GM19467 (cell line): ENCODE measurements around the gene CAPZA1.
"Not testable (repeated sequence)": the region's sequence is repeated elsewhere in the genome, so short reads cannot be mapped to it uniquely, and the experiment has no call there.

Source experiments
- ATAC-seq: cut with Tn5 transposase; IDR thresholded peaks from one replicate; pipeline ENCODE4 v1.9.1; 2021; ENCODE audit warnings: mild to moderate bottlenecking, moderate library complexity; ENCODE audit not compliant: unreplicated experiment

CAPZA1 gene

GRCh38 chr1:112626193-112626592 is 6.6 kb downstream of the CAPZA1 start:
- ATAC-seq = no peak

- ATAC-seq = no peak
These were observed 7.3 kb downstream of the CAPZA1 start for GRCh38 chr1:112626887-112627286.

- ATAC-seq = no peak
These were observed 8.9 kb downstream of the CAPZA1 start for GRCh38 chr1:112628516-112628915.

- no peak for ATAC-seq
These were observed 9.6 kb downstream of the CAPZA1 start for GRCh38 chr1:112629256-112629655.

GRCh38 chr1:112633628-112634027 is 14.0 kb downstream of the CAPZA1 start:
- no peak for ATAC-seq

GRCh38 chr1:112634367-112634766 is 14.7 kb downstream of the CAPZA1 start:
- ATAC-seq = no peak

GRCh38 chr1:112636056-112636455 is 16.4 kb downstream of the CAPZA1 start:
- no peak for ATAC-seq

GRCh38 chr1:112636597-112637253 is 17.1 kb downstream of the CAPZA1 start:
- peak; percentile 45 for ATAC-seq

GRCh38 chr1:112637254-112638109 is 17.9 kb downstream of the CAPZA1 start:
- ATAC-seq = no peak

- ATAC-seq = no peak
These were observed 18.4 kb downstream of the CAPZA1 start for GRCh38 chr1:112638110-112638428.

- ATAC-seq = not testable (repeated sequence)
These were observed 20.8 kb downstream of the CAPZA1 start for GRCh38 chr1:112640437-112640836.

- ATAC-seq = no peak
These were observed 23.4 kb downstream of the CAPZA1 start for GRCh38 chr1:112643080-112643479.

- no peak for ATAC-seq
These were observed 26.6 kb downstream of the CAPZA1 start for GRCh38 chr1:112646225-112646624.

- no peak for ATAC-seq
These were observed 31.6 kb downstream of the CAPZA1 start for GRCh38 chr1:112651205-112651604.

GRCh38 chr1:112665857-112666256 is 46.2 kb downstream of the CAPZA1 start:
- ATAC-seq = no peak

GRCh38 chr1:112666946-112667345 is 47.3 kb downstream of the CAPZA1 start:
- no peak for ATAC-seq

GRCh38 chr1:112672009-112672408 is 52.4 kb downstream of the CAPZA1 start:
- no peak for ATAC-seq

GRCh38 chr1:112672842-112673241 is 53.2 kb downstream of the CAPZA1 start:
- no peak for ATAC-seq

- no peak for ATAC-seq
These were observed 54.2 kb downstream of the CAPZA1 start for GRCh38 chr1:112673592-112674439.

- peak; percentile 59 for ATAC-seq
These were observed 54.9 kb downstream of the CAPZA1 start, which contains the start of gene MOV10 for GRCh38 chr1:112674440-112674985. Gene MOV10 (plus strand): TSS chr1:112674659. CDS start chr1:112674913, 254 bp downstream.
